ENCODE data around the gene CHL1.
"Not testable (repeated sequence)": the region's sequence is repeated elsewhere in the genome, so short reads cannot be mapped to it uniquely, and the experiment has no call there.

CHL1 gene

DNA sequence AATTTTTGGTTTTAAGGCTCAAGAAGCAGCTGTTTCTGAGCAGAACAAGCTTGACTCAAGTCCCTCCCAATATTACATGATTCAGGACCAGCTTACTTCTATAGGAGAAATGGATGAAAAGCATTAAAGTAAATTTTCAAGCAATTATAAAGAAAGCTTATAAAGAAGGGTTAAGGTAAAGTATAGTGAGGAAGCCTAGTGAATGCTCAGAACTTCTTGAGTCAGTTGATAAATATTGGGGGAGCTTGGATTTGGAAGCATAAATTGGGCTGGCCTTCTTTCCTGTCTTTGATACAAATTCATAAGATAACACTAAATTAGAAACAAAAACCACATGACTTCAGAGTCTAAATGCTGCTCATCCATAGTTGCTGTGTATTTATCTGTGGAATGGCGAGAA lies 156.0 kb downstream of the CHL1 start:
- TF ChIP-seq GATA1 (IDR thresholded peaks at IDR 0.05; ENCODE audit: low read depth, low read length), result no peak
- no peak for TF ChIP-seq POLR2A (IDR thresholded peaks at IDR 0.05; ENCODE audit: low read length)
- no peak for DNase-seq

DNA sequence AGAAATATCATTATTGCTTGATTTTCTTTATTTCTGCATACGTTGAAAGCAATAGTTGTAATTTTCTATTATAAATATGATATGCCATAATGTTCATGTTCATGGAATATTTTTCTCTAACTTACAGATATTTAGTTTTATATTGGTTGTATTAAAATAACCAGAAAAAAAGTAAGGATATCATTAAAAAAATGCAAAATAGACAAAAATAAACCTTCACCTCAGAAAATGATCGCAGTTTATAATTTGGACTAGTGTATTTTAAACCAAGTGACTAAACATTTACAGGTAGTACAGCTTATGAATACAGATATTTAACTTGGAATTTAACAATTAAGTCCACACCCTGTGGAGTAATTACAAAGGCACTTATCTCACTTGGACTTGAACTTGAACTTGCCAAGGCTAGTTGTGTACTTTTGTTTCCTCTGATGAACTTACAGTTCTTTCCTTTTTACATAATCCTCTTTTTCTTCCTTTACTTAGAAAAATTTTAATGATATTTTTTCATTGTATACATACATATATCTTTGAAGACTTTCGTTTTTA lies 156.7 kb downstream of the CHL1 start:
- TF ChIP-seq POLR2A (IDR thresholded peaks at IDR 0.05; ENCODE audit: low read length) (no peak), GATA1 (IDR thresholded peaks at IDR 0.05; ENCODE audit: low read depth, low read length) (no peak)
- no peak for DNase-seq

DNA sequence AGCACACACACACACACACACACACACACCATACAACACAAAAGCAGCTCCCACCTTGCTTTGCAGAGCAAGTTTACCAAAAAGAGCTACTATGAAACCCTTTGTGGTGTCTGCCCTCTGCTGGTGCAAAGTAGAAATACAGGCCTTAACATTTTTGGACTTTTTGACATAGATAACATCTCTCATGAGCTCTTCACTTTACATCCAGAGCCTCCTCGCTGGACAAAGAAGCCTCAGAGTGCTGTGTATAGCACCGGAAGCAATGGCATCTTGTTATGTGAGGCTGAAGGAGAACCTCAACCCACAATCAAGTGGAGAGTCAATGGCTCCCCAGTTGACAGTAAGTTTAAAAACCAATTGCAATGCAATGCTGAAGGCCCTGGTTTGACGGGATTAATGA lies 157.9 kb downstream of the CHL1 start:
- DNase-seq, result peak; percentile 57 to 65
- TF ChIP-seq POLR2A (IDR thresholded peaks at IDR 0.05; ENCODE audit: low read length) (no peak), GATA1 (IDR thresholded peaks at IDR 0.05; ENCODE audit: low read depth, low read length) (no peak)

GRCh38 chr3:355622-356021 lies 159.1 kb downstream of the CHL1 start:
- TF ChIP-seq GATA1 (IDR thresholded peaks at IDR 0.05; ENCODE audit: low read depth, low read length), result no peak
- no peak for DNase-seq

- no peak for DNase-seq
- no peak for TF ChIP-seq GATA1 (IDR thresholded peaks at IDR 0.05; ENCODE audit: low read depth, low read length)
- TF ChIP-seq POLR2A (IDR thresholded peaks at IDR 0.05; ENCODE audit: low read length), result no peak
Measured at GRCh38 chr3:356952-357351, 160.4 kb downstream of the CHL1 start.

GRCh38 chr3:359672-360071 lies 163.1 kb downstream of the CHL1 start:
- TF ChIP-seq GATA1 (IDR thresholded peaks at IDR 0.05; ENCODE audit: low read depth, low read length) (no peak), POLR2A (IDR thresholded peaks at IDR 0.05; ENCODE audit: low read length) (no peak)
- no peak for DNase-seq

DNA sequence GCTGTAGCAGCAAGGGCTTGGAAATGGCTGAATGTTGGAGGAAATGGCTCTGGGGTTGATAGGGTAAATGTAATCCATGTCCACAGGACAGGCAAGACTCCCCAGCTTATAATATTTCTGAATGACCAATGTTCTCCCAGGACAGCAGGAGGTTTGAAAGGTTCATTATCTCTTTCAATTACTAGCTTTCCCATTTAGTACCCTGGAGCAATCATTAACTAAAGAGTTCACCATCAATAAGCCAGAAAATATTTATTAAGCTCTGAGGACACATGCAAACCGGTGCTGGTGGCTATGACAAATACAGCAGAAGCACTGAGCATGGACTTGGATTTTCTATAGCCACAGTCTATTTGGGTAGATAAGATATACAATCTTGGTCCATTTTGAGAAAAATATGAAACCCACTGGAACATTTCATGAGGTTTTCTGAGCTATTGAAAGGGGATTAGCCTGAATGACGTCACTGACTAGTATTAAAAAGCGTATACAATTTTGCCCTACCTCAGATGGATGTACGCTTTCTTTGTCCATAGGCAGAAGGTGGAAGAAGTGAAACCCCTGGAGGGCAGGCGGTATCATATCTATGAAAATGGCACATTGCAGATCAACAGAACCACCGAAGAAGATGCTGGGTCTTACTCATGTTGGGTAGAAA lies 166.2 kb downstream of the CHL1 start:
- TF ChIP-seq GATA1 (IDR thresholded peaks at IDR 0.05; ENCODE audit: low read depth, low read length), result no peak
- TF ChIP-seq POLR2A (IDR thresholded peaks at IDR 0.05; ENCODE audit: low read length), result no peak
- DNase-seq, result no peak

DNA sequence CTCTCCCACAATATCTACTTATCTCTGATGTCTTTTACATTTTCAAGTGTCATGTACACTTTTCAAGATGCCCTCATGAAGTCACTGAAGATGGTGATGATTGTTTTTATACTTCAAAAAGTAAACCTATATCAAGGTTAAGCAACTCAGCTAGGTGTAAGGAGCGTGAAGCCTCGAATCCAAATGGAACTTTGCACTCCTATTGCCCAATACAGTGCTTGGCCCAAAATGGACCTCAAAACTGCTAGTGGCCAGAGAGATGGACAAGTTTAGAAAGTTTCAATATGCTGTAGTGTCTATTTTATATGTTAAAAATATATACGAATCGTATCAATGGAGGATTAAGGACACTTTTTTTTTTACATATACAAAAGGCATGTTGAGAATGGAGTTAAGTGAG lies 167.7 kb downstream of the CHL1 start:
- DNase-seq, result no peak
- no peak for TF ChIP-seq GATA1 (IDR thresholded peaks at IDR 0.05; ENCODE audit: low read depth, low read length)
- no peak for TF ChIP-seq POLR2A (IDR thresholded peaks at IDR 0.05; ENCODE audit: low read length)

- no peak for TF ChIP-seq POLR2A (IDR thresholded peaks at IDR 0.05; ENCODE audit: low read length)
- no peak for TF ChIP-seq GATA1 (IDR thresholded peaks at IDR 0.05; ENCODE audit: low read depth, low read length)
- DNase-seq, result no peak
Measured at GRCh38 chr3:365268-365667, 168.7 kb downstream of the CHL1 start.

GRCh38 chr3:366253-366652 lies 169.7 kb downstream of the CHL1 start:
- not testable (repeated sequence) for DNase-seq

- no peak for TF ChIP-seq POLR2A (IDR thresholded peaks at IDR 0.05; ENCODE audit: low read length)
- TF ChIP-seq GATA1 (IDR thresholded peaks at IDR 0.05; ENCODE audit: low read depth, low read length), result no peak
Measured at GRCh38 chr3:373193-373779, 176.7 kb downstream of the CHL1 start.

GRCh38 chr3:374459-374858 lies 177.9 kb downstream of the CHL1 start:
- TF ChIP-seq GATA1 (IDR thresholded peaks at IDR 0.05; ENCODE audit: low read depth, low read length) (no peak), POLR2A (IDR thresholded peaks at IDR 0.05; ENCODE audit: low read length) (no peak)
- DNase-seq, result no peak

More at GRCh38 chr3:373193-373779, 176.7 kb downstream of the CHL1 start:
- no peak for DNase-seq

GRCh38 chr3:377158-377561 lies 180.6 kb downstream of the CHL1 start:
- no peak for TF ChIP-seq GATA1 (IDR thresholded peaks at IDR 0.05; ENCODE audit: low read depth, low read length)
- no peak for TF ChIP-seq POLR2A (IDR thresholded peaks at IDR 0.05; ENCODE audit: low read length)
- peak; percentile 14 to 15 for DNase-seq

DNA sequence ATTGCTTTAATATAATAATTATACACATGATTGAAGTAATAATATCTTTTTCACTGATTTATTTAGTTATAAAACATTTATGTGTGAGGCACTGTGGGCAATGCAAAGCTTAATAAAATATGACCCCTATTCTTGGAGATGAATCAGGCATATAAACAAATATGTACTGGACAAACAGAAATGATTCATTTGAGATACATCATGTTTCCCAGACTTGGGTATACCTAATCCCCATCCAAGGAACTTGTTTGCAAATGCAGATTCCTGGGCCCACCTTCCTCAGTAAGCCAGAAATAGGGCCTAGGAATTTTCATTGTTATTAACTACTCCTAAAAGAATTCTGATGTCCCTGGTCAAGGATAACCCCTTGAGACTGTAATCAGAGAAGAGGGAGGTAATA lies 184.2 kb downstream of the CHL1 start:
- TF ChIP-seq POLR2A (IDR thresholded peaks at IDR 0.05; ENCODE audit: low read length) (no peak), GATA1 (IDR thresholded peaks at IDR 0.05; ENCODE audit: low read depth, low read length) (no peak)
- no peak for DNase-seq

DNA sequence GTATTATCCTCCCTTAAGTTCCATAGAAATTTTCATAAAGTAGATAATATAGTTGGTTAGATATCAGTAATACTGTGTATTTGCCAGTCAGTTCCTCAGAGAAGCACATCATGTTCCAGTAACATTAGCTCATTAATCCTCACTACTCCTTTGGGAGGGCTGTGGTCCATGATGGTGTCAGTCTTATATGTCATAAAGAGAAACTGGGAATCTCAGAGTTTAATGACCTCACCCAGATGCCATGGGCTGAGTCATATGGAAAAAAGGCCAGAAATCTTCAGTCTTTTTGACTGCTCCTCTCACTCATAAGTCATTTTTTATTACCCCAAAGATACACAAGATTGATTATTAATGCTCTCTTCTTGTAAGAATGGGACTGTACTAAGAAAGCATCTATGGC lies 188.6 kb downstream of the CHL1 start:
- TF ChIP-seq POLR2A (IDR thresholded peaks at IDR 0.05; ENCODE audit: low read length) (no peak), GATA1 (IDR thresholded peaks at IDR 0.05; ENCODE audit: low read depth, low read length) (no peak)
- DNase-seq, result no peak

All from erythroblast (primary cell).